Neural crest cell (in vitro differentiated cells): ENCODE results near the gene TDRD9. TPM values are rescaled to one million over a fixed set of nuclear protein-coding genes. Genes with fewer than 3 reads are reported as not detected.

Source experiments
- DNase-seq: peaks from one replicate; pipeline ENCODE4 v3.0.0; 2021; ENCODE audit warnings: low read depth, mixed read lengths, low spot score
- H3K27ac Mint-ChIP-seq: one replicate; pipeline ENCODE4 v1.8.0; 2021; ENCODE audit warnings: mild to moderate bottlenecking, mixed read lengths; ENCODE audit not compliant: unreplicated experiment
- H3K27me3 Mint-ChIP-seq: 2 replicates; pipeline ENCODE4 v1.8.0; 2021; ENCODE audit warnings: low read depth, mild to moderate bottlenecking, mixed read lengths
- H3K36me3 Mint-ChIP-seq: 2 replicates; pipeline ENCODE4 v1.8.0; 2021; ENCODE audit warnings: low read depth, mild to moderate bottlenecking, mixed read lengths
- H3K4me1 Mint-ChIP-seq: 2 replicates; pipeline ENCODE4 v1.8.0; 2021; ENCODE audit warnings: mixed read lengths
- H3K4me3 Mint-ChIP-seq: one replicate; pipeline ENCODE4 v1.8.0; 2021; ENCODE audit warnings: mild to moderate bottlenecking, mixed read lengths
- H3K9me3 Mint-ChIP-seq: 2 replicates; pipeline ENCODE4 v1.8.0; 2021; ENCODE audit warnings: mixed read lengths
- CTCF ChIP-seq: fragments of 200-600 bp; sonication (generic); conservative IDR thresholded peaks from 2 replicates; pipeline ENCODE4 v1.5.0; 2021; ENCODE audit warnings: antibody characterized with exemption, mild to moderate bottlenecking
- total RNA-seq: library from RNA; stranded (reverse); gene quantifications from 2 replicates; pipeline ENCODE4 v1.2.1, GENCODE V29; 2021

Gene TDRD9
- total RNA-seq, 1 donor from 2014 or later: not detected

DNA sequence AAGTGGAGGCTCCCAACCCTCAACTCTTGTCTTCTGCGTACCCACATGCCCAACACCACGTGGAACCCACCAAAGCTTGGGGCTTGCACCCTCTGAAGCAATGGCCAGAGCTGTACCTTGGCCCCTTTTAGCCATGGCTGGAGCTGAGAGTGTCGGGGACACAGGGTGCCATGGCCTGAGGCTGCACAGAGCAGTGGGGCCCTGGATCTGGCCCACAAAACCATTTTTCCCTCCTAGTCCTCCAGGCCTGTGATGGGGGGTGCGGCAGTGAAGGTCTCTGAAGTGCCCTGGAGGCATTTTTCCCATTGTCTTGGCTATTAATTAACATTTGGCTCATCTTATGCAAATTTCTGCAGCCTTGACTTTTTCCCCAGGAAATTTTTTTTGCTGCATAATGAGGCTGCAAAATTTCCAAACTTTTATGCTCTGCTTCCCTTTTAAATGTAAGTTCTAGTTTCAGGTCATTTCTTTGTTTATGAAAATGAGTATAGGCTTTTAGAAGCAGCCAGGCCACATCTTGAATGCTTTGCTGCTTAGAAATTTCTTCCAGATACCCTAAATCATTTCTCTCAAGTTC is 138.6 kb downstream of the TDRD9 start:
- Mint-ChIP-seq H3K9me3 (peaks cover 12% of the 10 kb centered on the region), H3K4me1 (no peaks in the 10 kb centered on the region)
- no peak for DNase-seq

DNA sequence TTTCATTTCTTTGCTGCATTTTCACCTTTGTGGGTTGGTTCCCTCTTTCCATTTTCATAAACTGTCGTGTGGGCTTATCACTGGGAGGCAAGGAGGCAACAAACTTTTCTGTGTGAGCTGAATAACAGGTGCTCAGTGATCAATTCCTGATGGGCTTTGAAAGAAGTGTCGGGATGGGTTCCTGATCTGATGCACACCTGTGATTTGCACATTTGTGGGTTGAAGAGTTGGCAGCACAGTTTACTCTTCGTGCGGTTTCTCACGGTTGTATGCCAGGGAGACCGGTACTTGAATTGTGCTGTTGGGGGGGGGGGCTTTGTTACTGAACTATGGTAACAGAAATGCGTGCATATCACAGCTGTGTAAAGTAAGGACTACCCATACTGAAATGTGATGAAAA is 141.3 kb downstream of the TDRD9 start:
- TF ChIP-seq CTCF: no peak
- no peak overlapping the region for H3K4me3 Mint-ChIP-seq
- H3K36me3 Mint-ChIP-seq: peaks cover 3% of the 10 kb centered on the region
- peaks cover 19% of the 10 kb centered on the region for H3K9me3 Mint-ChIP-seq
- no peaks in the 10 kb centered on the region for H3K4me1 Mint-ChIP-seq
- H3K27me3 Mint-ChIP-seq: peaks cover 39% of the 10 kb centered on the region
- DNase-seq: no peak
- no peak overlapping the region for H3K27ac Mint-ChIP-seq

More for the DNA sequence above, 138.6 kb downstream of the TDRD9 start:
- Mint-ChIP-seq H3K27me3 (peaks cover 49% of the 10 kb centered on the region), H3K4me3 (no peak overlapping the region), H3K36me3 (peaks cover 3% of the 10 kb centered on the region), H3K27ac (no peak overlapping the region)
- no peak for TF ChIP-seq CTCF

DNA sequence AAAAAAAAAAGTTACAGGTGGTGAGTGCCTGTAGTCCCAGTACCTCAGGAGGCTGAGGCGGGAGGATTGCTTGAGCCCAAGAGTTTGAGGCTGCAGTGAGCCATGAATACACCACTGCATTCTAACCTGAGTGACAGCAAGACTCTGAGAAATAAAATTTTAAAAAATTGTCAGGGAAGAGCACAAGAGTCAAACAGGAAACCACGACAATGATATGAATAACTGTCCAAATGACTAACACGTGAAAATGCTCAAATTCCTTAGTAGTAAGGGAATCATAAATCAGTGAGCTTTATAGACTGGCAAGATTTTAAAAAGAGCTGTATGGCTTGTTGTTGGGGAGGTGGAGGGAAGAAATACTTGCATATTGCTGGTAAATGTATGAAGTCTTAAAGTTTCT is 144.3 kb downstream of the TDRD9 start:
- H3K4me1 Mint-ChIP-seq: no peaks in the 10 kb centered on the region
- H3K9me3 Mint-ChIP-seq: peaks cover 7% of the 10 kb centered on the region
- no peak for TF ChIP-seq CTCF
- no peak overlapping the region for H3K4me3 Mint-ChIP-seq
- peaks cover 41% of the 10 kb centered on the region for H3K27me3 Mint-ChIP-seq
- H3K27ac Mint-ChIP-seq: no peak overlapping the region
- no peak for DNase-seq
- no peaks in the 10 kb centered on the region for H3K36me3 Mint-ChIP-seq

GRCh38 chr14:104073764-104074163 is 145.5 kb downstream of the TDRD9 start:
- Mint-ChIP-seq H3K27ac (no peak overlapping the region), H3K9me3 (peaks cover 7% of the 10 kb centered on the region), H3K4me1 (peaks cover 5% of the 10 kb centered on the region), H3K4me3 (no peak overlapping the region), H3K36me3 (no peaks in the 10 kb centered on the region), H3K27me3 (peaks cover 41% of the 10 kb centered on the region)
- TF ChIP-seq CTCF: no peak
- no peak for DNase-seq

DNA sequence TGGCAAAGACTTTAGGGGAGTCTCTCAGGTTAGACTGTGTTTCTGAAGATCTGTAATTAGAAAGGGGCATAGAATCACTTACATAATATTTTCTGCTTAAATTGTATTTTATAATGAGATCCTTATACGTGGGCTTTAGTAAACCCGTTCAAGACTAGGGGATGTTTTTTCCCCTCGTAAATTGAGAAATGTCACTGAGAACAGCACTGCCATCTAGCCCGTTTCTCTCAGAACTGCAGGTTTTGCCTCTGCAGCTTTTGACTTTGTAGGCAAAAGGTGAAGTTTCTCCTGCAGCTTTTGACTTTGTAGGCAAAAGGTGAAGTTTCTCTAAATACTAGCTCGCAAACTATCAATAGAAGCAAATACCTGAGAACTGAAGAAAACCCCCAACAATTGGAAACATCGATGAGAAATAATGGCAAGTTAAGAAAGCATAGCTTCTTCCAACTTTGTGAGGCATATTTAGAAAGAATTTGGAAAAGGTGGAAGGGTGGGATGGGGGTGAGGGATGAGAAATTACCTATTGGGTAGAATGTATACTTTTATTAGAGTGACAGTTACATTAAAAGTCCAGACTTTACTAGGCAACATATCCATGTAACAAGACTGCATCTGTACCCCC is 147.4 kb downstream of the TDRD9 start:
- H3K4me1 Mint-ChIP-seq: peaks cover 5% of the 10 kb centered on the region

More for the DNA sequence above, 147.4 kb downstream of the TDRD9 start:
- H3K9me3 Mint-ChIP-seq: peaks cover 7% of the 10 kb centered on the region
- H3K27me3 Mint-ChIP-seq: peaks cover 26% of the 10 kb centered on the region
- peak; percentile 64 for TF ChIP-seq CTCF
- no peak overlapping the region for H3K27ac Mint-ChIP-seq
- H3K4me3 Mint-ChIP-seq: no peak overlapping the region
- no peaks in the 10 kb centered on the region for H3K36me3 Mint-ChIP-seq
- no peak for DNase-seq
